H1 (cell line): ENCODE data around the gene ALG14.

ENCODE experiments used
- CEBPB ChIP-seq: IDR thresholded peaks from 2 replicates; pipeline ENCODE4 v1.6.1; 2012; ENCODE audit warnings: low read depth, low read length
- CTCF ChIP-seq, 3 experiments: IDR thresholded peaks; 1 replicate in 2 of 3; 2 replicates in 1 of 3; pipeline versions ENCODE4 v1.5.1 to v1.6.1; 2011; ENCODE audit warnings: low read length in 3 of 3, mild to moderate bottlenecking in 3 of 3, inconsistent platforms in 2 of 3, low read depth in 1 of 3, moderate library complexity in 1 of 3; ENCODE audit not compliant: insufficient read depth in 1 of 3; ENCODE audit errors: control extremely low read depth in 1 of 3
- EP300 ChIP-seq, 2 experiments: IDR thresholded peaks; 1 replicate in 1 of 2; 2 replicates in 1 of 2; pipeline ENCODE4 v1.6.1; 2011 to 2012; ENCODE audit warnings: low read depth in 2 of 2, low read length in 2 of 2, mild to moderate bottlenecking in 2 of 2, borderline replicate concordance in 1 of 2, inconsistent platforms in 1 of 2, moderate library complexity in 1 of 2
- GABPA ChIP-seq: IDR thresholded peaks from 2 replicates; pipeline ENCODE4 v1.6.1; 2011; ENCODE audit warnings: mild to moderate bottlenecking, low read length, moderate library complexity, borderline replicate concordance; ENCODE audit not compliant: insufficient read depth
- HDAC2 ChIP-seq, 2 experiments: fragments of 300-600 bp in 1 of 2; sonication (generic) in 1 of 2; IDR thresholded peaks; 2 replicates each; pipeline ENCODE4 v1.6.1; 2011 to 2012; ENCODE audit warnings: low read depth in 2 of 2, low read length in 2 of 2, mild to moderate bottlenecking in 2 of 2, moderate library complexity in 2 of 2, borderline replicate concordance in 1 of 2, inconsistent platforms in 1 of 2
- JUN ChIP-seq: IDR thresholded peaks from 2 replicates; pipeline ENCODE4 v1.6.1; 2011; ENCODE audit warnings: low read depth, mild to moderate bottlenecking, improper control_type of control experiment, low read length
- POLR2AphosphoS5 ChIP-seq: IDR thresholded peaks from 2 replicates; pipeline ENCODE4 v1.6.1; 2011; ENCODE audit warnings: low read depth, low read length
- RNF2 ChIP-seq: fragments of 200-900, 300-1000 bp; sonication (generic); IDR thresholded peaks from 2 replicates; pipeline ENCODE4 v1.7.1; 2016; ENCODE audit warnings: borderline replicate concordance, low read depth, mild to moderate bottlenecking, antibody characterized with exemption, low read length; ENCODE audit not compliant: poor library complexity, severe bottlenecking; ENCODE audit errors: missing control alignments
- SP2 ChIP-seq: IDR thresholded peaks from 2 replicates; pipeline ENCODE4 v1.6.1; 2012; ENCODE audit warnings: mild to moderate bottlenecking, low read length, inconsistent platforms
- SP4 ChIP-seq: IDR thresholded peaks from 2 replicates; pipeline ENCODE4 v1.6.1; 2012; ENCODE audit warnings: low read length, inconsistent platforms
- ZNF274 ChIP-seq: IDR thresholded peaks from 2 replicates; pipeline ENCODE4 v1.7.0; 2012; ENCODE audit warnings: low read length, borderline replicate concordance; ENCODE audit errors: extremely low read depth

DNA sequence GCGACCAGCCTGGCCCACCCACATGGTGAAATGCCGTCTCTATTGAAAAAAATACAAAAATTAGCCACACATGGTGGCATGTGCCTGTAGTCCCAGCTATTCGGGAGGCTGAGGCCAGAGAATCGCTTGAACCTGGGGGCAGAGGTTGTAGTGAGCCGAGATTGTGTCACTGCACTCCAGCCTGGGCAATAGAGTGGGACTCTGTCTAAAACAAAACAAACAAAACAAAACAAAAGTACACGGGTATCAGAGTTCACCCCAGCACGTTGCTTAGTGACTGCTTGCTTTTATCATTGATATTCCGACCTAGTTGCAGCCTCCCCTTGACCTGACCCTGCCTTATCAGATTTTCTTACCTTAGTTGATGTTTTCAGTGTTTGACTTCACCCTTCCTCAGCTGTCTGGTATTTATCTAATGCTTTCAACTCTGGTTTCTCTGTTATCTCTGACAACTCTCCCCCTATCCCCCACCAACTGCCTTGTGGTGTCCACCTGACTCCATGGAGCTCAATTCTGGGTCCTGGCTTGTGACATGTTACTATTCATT, 49.5 kb upstream of the ALG14 start:
- TF ChIP-seq CTCF (IDR thresholded peaks at IDR 0.05; ENCODE audit: control extremely low read depth in 1 of 3, insufficient read depth in 1 of 3, low read depth in 1 of 3, low read length in 3 of 3) (no peak), SP2 (no peak), GABPA (no peak), ZNF274 (no peak), SP4 (no peak), POLR2AphosphoS5 (no peak), EP300 (IDR thresholded peaks at IDR 0.05; ENCODE audit: borderline replicate concordance in 1 of 2, low read depth in 2 of 2, low read length in 2 of 2) (no peak), HDAC2 (IDR thresholded peaks at IDR 0.05; ENCODE audit: borderline replicate concordance in 1 of 2, low read depth in 2 of 2, low read length in 2 of 2) (no peak), JUN (no peak), RNF2 (no peak), CEBPB (no peak)
